Measurements from ENCODE around the gene LYRM9.
"Not testable (repeated sequence)": the region's sequence is repeated elsewhere in the genome, so short reads cannot be mapped to it uniquely, and the experiment has no call there.

Gene LYRM9

DNA sequence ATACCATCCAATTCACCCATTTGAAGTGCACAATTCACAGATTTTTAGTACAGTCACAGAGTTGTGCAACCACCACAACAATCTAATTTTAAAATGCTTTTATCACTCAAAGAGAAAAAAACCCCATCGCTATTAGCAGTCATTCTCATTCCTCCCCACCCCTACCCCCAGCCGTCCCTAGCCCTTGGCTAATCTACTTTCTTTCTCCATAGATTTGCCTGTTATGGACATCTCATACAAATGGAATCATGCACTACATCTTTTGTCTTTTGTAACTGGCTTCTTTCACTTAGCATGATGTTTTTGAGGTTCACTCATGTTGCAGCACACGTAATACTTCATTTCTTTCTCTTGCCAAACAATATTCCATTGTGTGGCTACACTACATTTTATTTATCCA lies 20.4 kb downstream of the LYRM9 start:
- no peak for DNase-seq

- no peak for DNase-seq
Observed at GRCh38 chr17:27871407-27871806, 21.8 kb downstream of the LYRM9 start.

DNA sequence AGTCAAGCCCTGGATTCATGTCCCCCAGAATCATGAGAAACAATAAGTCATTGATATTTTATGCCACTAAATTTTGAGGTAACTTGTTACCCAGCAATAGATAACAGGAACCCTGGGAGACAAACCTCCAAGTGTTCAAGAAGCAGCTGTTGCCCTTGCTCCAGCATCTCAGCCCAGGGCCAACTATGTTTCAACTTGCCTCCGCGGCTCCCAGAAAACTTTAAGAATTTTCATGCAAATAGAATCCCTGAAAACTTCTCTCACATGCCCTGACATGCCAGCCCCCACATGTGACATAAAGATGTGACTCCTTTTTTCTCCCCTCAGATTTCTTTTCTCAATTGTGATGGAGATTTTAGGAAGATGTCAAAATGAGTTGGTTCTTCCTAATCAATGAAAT lies 22.8 kb downstream of the LYRM9 start:
- DNase-seq, result no peak

GRCh38 chr17:27868565-27868964 lies 24.6 kb downstream of the LYRM9 start:
- no peak for DNase-seq

- DNase-seq, result no peak
Observed at GRCh38 chr17:27862840-27863239, 30.3 kb downstream of the LYRM9 start.

GRCh38 chr17:27862004-27862403 lies 31.2 kb downstream of the LYRM9 start:
- no peak for DNase-seq

DNA sequence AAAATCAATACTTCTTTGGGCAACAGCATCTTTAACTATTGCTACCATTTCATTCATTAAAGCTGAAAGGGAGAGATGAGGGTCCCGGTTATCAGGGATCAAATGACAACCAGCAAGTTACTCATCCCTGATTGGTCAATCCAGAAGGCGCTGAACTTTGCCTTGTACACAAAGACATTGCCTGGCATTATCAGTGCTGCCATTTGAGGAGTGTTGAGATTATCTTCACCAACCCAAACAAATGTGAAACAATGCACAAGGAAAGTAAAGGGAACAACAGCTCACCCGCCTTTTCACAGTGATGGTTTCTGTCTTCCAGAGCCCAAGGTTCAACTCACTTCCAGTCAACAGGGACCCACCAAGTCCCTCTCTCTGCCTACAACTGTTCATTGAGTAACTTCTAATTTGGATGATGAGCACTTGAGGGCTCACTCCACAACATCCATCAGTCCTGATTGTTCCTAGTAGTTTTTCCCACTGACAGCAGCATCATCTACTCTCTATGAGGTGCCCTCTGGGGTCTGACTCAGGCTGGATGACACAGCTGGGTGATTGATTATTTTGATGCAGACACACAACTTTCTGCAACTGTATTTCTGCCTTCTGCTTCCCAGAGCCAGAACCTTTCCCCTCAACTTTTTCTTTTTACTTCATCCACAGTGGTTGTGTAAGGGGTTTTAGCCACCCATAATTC lies 32.0 kb downstream of the LYRM9 start:
- no peak for DNase-seq

- no peak for DNase-seq
Observed at GRCh38 chr17:27858621-27859305, 34.4 kb downstream of the LYRM9 start.

DNA sequence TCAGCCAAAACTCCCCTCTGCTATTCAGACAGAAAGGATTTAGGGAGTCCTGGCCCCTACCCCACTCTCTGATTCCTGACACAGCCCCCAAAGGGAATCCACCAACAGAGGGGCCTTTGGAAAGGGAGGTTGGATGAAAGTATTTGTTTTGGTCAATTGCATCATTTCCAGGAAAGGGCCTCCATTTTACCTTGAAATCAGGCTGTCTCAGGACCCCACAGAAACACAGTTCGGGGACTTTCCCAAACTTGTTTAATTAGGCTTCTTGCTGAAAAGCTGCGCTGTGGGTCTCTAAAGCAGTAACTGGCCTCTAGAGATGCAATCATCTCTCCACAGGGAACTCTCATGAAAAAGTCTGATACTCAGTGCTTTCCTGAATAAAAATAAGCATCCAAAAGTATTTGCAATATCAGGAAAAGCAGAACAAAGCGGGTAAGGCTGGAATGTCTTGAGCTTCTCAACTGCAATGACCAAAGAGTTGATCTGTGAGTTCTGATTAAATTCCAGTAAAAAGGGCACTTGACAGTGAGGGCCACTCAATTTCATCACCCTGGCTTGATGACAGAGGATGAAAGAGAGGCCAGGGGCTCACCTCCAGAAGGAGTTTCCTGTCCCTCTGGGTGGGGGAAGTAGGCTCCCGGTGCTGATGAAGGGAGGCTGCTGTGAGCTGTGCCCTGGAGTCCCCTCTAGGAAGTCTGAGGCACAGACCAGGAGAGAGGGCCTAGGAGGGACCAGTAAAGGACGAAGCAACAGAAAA lies 36.3 kb downstream of the LYRM9 start:
- no peak for DNase-seq

DNA sequence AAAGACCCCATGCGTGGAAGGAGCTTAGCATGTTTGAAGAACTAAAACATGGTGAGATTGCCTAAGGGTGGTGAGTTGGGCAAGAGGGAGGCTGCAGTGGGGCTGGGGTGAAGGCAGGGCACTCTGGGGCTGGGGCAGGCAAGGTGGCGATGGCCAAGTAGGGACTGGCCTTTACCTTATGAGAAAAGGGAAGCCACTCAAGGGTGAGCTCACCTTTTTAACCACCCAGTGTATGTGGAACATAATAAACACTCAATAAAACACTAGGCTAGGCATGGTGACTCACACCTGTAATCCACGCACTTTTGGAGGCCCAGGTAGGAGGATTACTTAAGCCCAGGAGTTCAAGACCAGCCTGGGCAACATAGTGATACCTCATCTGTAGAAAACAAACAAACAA lies 37.7 kb downstream of the LYRM9 start:
- DNase-seq, result no peak

DNA sequence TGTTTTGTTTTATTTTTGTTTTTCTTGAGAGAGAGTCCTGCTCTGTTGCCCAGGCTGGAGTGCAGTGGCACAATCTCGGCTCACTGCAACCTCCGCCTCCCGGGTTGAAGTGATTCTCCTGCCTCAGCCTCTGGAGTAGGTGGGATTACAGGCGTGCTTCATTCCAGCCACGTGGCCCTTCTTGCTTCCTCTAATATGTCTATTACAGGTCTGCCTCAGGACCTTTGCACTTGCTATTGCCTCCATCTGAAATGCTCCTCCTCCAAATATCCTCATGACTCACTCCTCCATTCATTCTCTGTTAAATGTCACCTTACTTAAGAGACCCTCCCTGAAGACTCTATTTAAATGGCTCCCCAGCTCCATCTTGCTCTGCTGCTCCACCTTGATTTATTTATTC lies 39.0 kb downstream of the LYRM9 start:
- no peak for DNase-seq

- DNase-seq, result no peak
Observed at GRCh38 chr17:27853091-27853490, 40.1 kb downstream of the LYRM9 start.

DNA sequence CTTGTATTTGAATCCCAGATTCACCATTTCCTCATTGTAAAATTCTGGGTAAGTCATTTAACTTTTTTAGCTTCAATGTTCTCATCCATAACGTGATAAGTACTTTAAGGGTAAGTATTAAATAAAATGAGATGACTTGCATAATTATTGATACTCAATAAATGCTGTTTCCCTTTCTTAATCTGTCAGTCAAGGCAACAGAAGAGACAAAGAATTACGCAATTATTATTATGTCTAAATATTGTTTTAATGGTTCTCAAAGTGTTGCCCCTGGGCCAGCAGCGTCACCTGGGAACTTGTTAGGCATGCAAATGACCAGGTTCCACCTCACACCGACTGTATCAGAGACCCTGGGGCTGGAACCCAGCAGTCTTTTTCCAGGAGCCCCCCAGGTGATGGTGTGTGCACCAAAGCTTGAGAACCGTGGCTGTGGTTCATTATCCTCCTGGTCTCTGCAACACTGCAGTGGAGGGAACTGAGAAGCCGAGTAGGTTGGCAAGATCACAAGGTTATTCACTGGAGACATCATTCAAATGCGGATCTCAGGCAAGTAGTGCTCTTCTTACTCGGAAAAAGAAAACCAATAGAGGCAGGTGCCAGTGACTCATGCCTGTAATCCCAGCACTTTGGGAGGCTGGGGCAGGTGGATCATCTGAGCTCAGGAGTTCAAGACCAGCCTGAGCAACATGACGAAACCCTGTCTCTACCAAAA lies 43.5 kb downstream of the LYRM9 start:
- no peak for DNase-seq

DNA sequence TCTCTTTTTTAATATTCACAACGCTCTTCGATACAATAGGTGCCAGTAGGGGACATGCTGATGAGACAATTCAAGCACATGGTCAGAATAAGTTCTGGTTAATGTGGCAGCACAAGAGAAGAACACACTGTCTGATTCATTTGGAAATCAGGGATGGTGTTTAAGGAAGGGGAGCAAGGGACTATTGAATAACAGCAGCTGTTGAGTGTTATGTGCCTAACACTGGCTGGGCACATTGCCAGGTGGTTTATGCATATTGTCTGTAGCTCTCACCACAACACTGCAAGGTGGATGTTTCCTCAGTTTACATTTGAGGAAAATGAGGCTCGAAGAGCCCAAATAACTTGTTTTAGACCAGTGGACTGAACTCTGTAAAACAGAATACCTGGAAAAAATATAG lies 44.2 kb downstream of the LYRM9 start:
- peak; percentile 3 for DNase-seq

DNA sequence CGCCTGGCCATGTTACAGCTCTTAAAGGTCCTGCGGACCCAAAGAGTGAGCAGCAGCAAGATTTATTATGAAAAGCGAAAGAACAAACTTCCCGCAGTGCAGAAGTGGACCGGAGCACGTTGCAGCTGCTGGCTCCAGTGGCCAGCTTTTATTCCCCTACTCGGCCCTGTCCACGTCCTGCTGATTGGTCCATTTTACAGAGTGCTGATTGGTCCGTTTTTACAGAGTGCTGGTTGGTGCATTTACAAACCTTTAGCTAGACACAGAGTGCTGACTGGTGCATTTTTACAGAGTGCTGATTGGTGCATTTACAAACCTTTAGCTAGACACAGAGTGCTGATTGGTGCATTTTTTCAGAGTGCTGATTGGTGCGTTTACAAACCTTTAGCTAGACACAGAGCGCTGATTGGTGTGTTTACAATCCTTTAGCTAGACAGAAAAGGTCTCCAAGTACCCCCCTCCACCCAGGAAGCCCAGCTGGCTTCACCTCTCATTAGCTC lies 46.3 kb downstream of the LYRM9 start:
- DNase-seq, result not testable (repeated sequence)

DNA sequence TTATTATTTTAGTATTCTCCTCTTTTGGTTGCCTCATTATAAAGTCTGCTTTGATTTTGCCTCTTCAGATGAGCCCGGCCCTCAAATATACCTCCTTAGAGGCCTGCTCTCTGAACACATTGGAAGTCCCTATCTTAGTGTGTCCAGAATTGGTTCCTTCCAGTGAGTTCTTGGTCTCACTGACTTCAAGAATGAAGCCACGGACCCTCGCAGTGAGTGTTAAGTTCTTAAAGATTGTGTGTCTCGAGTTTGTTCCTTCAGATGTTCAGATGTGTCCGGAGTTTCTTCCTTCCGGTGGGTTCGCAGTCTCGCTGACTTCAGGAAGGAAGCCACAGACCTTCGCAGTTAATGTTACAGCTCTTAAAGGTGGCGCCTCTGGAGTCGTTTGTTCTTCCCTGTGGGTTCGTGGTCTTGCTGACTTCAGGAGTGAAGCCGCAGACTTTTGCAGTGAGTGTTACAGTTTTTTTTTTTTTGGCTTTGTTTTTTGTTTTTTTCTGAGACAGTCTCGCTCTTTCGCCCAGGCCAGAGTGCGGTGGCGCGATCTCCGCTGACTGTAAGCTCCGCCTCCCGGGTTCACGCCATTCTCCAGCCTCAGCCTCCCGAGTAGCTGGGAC lies 47.0 kb downstream of the LYRM9 start:
- no peak for DNase-seq

DNA sequence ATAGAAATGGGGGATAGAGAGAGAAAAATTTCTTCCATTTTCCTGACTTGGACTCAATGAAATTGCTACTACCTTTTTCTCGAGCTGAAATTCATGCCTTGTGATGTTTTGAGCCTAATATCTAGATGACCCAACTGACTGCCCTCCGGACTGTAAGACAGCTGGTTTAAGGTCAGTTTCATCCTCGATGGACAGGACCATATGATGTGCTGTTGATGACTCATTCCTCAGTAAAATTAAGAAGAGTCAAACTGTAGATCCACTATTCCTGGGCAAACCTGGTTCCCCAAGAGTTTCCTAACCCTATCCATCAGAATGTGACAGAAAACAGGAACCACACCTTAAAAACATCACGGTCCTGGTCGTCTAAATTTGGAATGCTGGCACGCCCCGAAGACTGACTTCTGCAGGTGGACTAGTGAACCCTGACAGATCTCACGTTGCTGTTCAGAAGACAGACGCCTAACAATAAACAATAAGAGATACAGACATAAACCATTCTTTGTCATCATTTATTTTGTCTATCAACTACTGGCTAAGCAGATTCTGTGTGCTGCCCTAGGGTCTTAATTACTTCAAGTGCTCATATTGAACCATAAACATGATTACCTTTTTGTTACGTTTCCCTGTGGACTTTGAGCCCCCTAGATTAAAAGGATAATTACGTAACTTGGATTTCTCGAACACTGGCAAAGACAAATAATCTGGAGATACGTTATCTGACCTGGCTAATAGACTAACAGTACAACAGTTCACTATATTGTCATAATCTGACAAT lies 47.7 kb downstream of the LYRM9 start:
- no peak for DNase-seq

DNA sequence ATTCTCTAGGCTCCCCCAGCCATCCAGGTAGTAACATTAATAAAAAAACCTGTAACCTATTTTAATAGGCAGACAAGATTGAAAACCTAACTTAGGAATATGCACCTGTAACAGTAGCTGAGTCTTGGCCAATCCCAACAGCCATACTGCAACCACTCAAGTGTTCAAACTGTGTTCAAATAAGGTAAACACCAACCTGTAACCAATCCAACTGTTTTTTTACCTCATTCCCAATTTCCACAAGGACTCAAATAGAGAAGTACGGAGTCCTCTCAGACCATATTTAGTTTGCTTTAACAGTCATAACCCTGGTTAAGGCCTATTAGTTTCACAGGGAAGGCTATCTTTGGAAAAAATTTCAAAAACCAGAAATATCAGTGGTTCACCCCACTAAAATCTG lies 52.5 kb downstream of the LYRM9 start:
- DNase-seq, result no peak

DNA sequence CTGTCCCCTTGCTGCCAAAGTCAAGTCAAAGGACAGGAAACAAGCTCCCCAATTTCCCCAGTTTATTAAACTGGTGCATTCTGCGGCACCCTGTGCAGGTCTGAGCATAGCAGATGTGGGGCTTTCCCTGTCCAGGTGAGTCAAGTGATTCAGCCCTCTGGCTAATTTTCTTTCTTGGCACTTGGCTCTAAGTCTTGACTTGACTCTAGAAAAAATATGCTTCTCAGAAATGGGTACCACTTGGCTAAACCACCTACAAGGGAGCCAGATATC lies 52.8 kb downstream of the LYRM9 start:
- DNase-seq, result not testable (repeated sequence)

GRCh38 chr17:27839571-27840405 lies 53.4 kb downstream of the LYRM9 start:
- not testable (repeated sequence) for DNase-seq

GRCh38 chr17:27838607-27839006 lies 54.6 kb downstream of the LYRM9 start:
- DNase-seq, result not testable (repeated sequence)
